Mucosa of gallbladder (tissue), 1 donor: ENCODE measurements around the gene MAML2. TPM values are rescaled to one million over a fixed set of nuclear protein-coding genes. Genes with fewer than 3 reads are reported as not detected.
A peak's percentile ranks its signal among the peaks of the same experiment; 100 is the strongest.

Experiments
- DNase-seq: peaks from one replicate; pipeline ENCODE4 v3.0.0-alpha.2; 2020; ENCODE audit warnings: low spot score
- total RNA-seq: library from RNA; stranded (reverse); gene quantifications from one replicate; pipeline ENCODE4 v1.2.1, GENCODE V29; 2021
- donor health status: DM: no; HTN: no; CAD: no.

The MAML2 gene
- total RNA-seq, 1 donor from 2014 or later: 14.3 TPM

GRCh38 chr11:96101146-96101545 is 241.8 kb downstream of the MAML2 start:
- DNase-seq: no peak

GRCh38 chr11:96098511-96099241 is 244.3 kb downstream of the MAML2 start:
- no peak for DNase-seq

GRCh38 chr11:96097844-96098421 is 245.1 kb downstream of the MAML2 start:
- no peak for DNase-seq

DNA sequence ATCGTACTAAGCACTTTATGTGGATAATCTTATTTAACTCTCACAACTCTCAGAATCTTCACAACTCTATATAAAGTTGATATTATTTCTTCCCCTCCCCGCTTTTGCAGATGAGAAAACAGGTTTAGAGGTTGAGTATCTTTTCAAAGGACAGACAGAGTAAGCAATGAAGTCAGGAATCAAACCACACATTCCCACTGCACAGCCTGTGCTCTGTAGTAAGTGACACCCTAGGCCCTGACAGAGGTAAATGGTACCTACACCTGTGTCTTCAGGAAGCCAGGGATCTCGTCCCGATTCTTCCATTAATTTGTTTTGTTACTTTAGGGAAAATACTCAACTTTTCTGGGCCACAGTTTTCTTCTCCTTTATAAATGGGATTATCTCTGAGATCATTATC is 246.6 kb downstream of the MAML2 start:
- DNase-seq: no peak

GRCh38 chr11:96095884-96096303 is 247.1 kb downstream of the MAML2 start:
- DNase-seq: peak; percentile 54

DNA sequence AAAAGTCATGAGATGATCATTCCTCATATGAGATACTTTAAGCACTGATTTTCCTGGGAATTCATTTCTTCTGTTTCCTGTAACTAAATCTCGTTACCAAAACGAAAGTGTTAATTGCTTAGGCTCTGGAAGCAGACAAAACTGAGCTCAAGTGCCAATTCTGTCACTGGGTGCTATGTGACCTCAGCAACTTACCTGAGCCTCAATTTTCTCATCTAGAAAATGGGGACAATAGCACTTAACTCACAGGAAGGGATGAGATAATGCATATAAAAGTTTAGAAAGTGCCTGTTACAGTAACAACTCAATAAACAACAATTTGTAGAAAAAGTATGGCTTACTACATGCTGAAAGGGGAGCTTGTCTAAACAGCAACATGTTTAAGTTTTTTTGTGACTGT is 248.8 kb downstream of the MAML2 start:
- DNase-seq: no peak

DNA sequence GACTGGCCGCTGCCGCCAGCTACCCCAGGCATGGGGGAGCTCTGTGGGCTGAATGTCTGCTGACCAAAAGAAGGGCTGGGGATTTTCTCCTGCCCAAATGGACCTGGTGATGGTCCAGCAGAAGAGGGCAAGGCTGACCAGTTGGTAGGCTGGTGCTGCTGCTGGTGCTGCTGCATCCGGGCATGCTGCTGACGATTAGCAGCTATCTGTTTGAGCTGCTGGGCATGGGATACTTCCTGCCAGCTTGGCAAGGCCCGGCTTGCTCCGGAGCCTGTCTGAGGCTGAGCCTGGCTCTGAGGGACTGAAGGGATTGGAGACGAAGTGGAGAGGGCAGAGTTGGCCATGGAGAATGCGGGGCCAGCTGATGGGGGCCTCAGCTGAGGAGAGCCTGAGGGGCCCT is 250.5 kb downstream of the MAML2 start:
- DNase-seq: no peak

GRCh38 chr11:96091476-96091875 is 251.5 kb downstream of the MAML2 start:
- no peak for DNase-seq

GRCh38 chr11:96090711-96091110 is 252.3 kb downstream of the MAML2 start:
- no peak for DNase-seq

- no peak for DNase-seq
These were observed 254.1 kb downstream of the MAML2 start for GRCh38 chr11:96088914-96089313.

- no peak for DNase-seq
These were observed 256.9 kb downstream of the MAML2 start for GRCh38 chr11:96086111-96086510.

DNA sequence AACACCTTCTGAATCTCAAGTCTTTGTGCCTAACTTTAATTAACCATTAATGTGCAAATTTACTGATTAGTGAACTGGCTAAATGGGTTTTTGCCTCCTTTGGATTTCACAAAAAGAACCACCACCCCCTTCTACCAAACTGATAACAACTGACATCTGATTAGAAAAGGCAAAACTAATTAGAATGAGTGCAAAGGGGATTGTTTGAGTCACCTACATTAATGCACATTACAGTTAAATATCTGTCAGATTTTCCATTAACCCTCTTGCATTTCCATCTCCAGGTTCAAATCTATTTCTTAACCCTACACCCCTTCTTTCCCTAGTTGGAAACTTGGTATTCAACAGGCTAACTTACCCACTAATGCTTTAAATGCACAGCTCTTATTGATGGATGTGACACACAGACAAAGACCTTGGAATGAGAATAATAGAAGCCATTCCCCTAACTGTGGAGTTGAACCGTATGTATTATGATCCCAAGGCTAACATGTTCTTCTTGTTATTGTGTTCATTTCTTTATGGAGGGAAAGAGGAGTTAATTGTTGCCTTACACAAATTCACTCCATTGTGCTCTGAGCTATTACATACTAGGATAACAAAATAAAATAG is 257.6 kb downstream of the MAML2 start:
- DNase-seq: no peak

GRCh38 chr11:96084610-96085318 is 258.2 kb downstream of the MAML2 start:
- no peak for DNase-seq

- no peak for DNase-seq
These were observed 260.1 kb downstream of the MAML2 start for GRCh38 chr11:96082936-96083335.

- DNase-seq: no peak
These were observed 260.7 kb downstream of the MAML2 start for GRCh38 chr11:96082002-96082899.

DNA sequence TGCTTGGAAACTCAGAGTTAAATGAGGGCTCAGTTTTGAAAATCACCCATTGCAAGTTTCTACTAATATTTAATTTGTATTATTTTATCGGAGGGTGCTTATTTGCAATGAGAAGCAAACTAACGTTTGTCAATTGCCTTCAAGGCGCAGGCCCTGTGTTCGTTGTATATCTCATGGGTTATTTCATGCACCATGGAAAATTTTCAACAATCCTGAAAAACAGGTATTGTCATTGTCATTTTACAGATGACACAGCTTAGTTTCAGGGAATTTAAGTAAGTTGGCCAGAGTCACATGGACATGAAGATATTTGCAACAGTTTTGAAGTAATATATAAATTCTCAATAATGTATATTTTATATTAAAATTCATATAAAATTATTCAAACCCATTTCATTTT is 261.4 kb downstream of the MAML2 start:
- DNase-seq: no peak

DNA sequence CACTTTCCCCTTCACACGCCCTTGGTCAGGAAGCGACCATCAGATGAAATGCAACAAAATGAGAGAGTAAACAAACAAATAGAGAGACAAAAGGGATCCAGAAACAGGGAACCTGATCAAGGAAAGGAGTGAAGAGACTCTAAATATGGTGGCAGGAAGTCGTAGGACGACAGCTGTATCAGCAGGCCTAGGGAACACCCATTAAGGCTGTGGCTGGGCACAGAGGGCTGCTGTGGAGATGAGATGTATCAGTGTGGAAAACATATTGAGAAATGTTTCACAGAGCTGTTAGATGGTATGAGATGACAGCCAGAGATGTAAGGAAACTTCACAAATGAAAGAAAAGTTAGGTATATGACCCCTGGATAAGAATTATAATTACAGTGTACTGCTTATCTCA is 263.3 kb downstream of the MAML2 start:
- DNase-seq: no peak

GRCh38 chr11:96075532-96075959 is 267.4 kb downstream of the MAML2 start:
- no peak for DNase-seq

GRCh38 chr11:96074551-96075310 is 268.3 kb downstream of the MAML2 start:
- no peak for DNase-seq

DNA sequence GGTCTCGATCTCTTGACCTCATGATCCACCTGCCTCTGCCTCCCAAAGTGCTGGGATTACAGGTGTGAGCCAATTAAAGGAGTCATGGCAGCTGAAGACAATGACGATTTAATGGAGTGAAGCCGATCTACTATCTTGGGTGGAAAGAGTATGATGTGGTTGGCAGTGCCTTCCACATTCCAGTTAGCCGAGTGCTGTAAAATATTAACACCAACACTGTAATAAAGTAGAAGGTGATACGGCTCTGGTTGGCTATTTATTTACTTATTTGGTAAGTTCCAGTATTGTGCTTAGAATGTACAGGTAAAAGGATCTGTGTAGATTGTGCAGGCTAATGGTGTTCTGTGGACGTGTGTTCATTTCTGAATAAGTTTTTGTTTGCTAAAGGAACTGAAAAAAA is 269.5 kb downstream of the MAML2 start:
- DNase-seq: peak; percentile 60

DNA sequence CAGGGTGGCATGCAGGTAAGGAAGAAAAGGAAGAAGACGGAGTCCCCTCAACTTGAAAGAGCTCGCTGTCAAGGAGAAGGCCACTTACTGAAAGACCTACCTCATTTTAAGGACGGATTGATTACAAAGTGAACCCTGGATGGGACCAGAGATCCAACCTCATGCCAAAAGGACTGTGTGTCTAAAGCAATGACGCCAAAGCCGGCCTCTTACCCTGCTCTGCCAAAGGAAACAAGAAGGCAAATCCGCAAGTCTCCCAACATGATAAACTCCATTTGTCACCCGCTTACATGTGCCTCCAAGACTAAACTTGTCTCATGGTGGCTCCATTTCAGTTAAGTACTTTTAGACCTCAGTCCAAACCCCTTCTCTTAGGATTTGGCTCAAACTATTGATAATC is 270.4 kb downstream of the MAML2 start:
- no peak for DNase-seq
